ENCODE data around the gene C5.

C5 gene

DNA sequence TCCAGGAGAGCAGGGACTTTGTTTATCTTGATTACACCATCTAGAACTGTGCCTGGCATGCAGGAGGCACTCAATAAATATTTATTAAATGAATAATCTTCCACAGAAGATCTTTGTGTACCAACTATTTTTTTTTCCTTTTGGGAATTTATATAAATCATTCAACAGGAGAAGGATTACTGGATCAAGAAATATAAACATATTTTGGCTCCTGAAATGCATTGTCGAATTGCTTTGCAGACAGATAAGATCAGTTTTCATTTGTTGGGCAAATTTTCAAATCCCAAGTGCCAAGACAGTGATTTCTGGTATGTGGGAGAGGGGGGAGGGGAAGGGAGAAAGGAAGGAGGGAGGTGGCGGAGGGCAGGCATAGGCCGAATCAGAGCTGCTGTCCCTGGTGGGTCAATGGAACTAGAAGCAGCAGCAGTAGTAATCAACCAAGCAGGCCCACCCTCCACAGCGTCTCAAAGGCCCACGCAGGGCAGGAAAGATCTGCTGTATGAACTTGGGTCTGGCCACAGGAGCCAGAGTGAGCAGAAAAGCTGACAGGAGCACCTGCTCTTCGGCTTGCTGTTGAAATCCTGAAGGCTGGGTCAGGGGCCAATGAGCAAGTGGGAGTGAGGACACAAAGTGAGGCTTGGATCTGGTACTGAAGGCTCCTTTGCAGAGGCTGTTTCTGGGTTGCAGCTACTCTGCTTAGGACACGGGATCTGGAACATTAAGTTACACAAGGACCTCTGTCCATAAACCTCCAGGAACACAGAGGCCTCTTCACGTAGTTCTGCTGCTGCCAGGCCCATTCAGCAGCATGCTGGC lies 107.7 kb downstream of the C5 start:
- DNase-seq (ENCODE audit: low read depth in 2 of 2) = no peak

DNA sequence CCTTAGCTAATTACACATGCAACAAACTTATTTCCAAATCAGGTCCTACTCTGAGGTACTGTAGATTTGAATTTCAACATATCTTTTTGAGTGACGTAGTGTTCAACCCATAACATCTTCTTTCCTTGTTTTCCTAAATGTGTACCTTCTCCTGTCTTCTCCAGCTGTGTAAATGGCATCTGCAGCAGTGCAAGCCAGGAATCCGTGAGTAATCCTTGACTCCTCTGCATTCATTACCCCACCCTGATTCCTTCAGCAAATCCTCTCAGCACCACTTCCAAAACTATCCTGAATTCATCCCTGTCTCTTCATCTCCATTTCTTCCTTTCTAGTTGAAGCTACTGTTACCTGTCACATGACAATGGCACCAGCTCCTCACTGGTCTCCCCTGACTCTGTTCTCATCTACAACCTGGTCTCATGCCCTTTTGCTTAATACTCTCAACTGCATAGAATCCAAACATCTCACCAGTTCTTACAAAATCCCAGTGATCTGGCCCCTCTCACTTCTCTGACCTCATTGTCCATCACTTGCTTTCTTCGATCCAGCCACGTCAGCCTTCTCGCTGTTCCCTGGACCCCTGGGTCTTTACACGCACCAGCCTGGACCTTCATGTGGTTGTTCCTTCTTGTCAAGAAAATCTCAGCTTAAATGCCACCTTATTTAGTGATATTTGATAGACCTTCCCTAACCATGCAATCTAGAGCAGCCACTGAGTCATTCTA lies 108.9 kb downstream of the C5 start:
- no peak for DNase-seq (ENCODE audit: low read depth in 2 of 2)

GRCh38 chr9:120940573-120940972 lies 109.5 kb downstream of the C5 start:
- DNase-seq (ENCODE audit: low read depth in 2 of 2) = no peak

DNA sequence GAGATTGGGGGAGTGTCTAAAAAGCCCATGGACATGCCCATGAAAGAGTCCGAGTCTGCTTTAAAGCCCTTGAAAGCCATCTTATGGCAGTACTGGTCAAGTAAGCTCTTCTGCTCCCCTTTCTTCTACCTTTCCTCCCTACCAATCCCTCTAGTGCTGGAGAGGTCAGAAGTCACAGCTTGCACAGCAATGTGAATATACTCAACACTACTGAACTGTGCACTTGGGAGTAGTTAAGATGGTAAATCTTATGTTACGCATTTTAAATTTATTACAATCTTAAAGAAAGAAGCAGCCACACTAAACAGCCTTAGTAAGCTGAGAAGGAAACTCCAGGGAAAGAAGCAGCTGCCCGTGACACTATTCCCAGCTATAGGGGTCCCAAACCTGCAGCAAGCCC lies 111.2 kb downstream of the C5 start:
- no peak for DNase-seq (ENCODE audit: low read depth in 2 of 2)

DNA sequence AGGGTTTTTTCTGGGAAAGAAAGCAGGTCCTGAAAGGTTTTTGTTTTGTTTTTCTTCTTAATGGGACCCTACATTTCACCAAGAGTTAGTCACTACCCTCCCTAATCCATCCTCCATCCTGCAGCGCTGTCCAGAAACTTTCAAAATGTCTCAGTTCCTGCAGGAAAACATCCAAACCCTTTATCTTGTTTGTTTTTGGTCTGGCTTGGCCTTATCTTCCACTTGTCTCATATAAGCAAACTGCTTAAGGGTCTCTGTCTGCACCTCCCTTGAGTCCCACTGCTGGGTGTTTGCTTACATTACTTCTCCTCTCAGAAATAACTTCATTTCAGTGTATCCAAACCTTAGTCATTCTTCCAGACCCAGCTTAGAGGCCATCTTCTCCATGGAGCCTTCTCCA lies 112.5 kb downstream of the C5 start:
- DNase-seq (ENCODE audit: low read depth in 2 of 2) = no peak

- no peak for DNase-seq (ENCODE audit: low read depth in 2 of 2)
These were observed 112.9 kb downstream of the C5 start for GRCh38 chr9:120937127-120937526.

- DNase-seq (ENCODE audit: low read depth in 2 of 2) = no peak
These were observed 113.3 kb downstream of the C5 start for GRCh38 chr9:120936764-120937122.

GRCh38 chr9:120936011-120936763 lies 113.9 kb downstream of the C5 start:
- peak; percentile 88 to 95 for DNase-seq (ENCODE audit: low read depth in 2 of 2)

DNA sequence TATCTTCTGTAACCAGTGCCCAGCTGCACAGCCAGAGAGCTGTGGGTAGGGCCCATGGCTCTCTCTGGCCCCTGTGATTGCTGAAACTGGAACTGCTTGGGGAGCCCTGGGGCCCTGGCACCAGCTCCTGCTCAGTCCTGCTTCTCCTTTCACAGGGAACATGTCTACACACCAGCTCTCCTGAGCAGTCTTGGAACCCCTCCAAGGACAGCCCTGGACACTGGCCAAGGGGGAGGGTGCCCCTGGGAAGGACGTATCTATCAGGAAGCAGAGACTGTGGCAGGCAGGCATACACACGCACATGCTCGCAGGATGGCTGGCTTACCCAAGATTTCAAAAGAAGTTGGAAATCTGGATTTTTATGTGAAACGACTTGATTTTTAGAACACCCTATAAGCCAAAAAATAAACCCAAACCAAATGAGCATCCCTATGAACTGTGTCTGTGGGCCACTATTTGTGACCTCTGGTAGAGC lies 114.7 kb downstream of the C5 start:
- no peak for DNase-seq (ENCODE audit: low read depth in 2 of 2)

GRCh38 chr9:120934281-120934680 lies 115.8 kb downstream of the C5 start:
- DNase-seq (ENCODE audit: low read depth in 2 of 2) = no peak

DNA sequence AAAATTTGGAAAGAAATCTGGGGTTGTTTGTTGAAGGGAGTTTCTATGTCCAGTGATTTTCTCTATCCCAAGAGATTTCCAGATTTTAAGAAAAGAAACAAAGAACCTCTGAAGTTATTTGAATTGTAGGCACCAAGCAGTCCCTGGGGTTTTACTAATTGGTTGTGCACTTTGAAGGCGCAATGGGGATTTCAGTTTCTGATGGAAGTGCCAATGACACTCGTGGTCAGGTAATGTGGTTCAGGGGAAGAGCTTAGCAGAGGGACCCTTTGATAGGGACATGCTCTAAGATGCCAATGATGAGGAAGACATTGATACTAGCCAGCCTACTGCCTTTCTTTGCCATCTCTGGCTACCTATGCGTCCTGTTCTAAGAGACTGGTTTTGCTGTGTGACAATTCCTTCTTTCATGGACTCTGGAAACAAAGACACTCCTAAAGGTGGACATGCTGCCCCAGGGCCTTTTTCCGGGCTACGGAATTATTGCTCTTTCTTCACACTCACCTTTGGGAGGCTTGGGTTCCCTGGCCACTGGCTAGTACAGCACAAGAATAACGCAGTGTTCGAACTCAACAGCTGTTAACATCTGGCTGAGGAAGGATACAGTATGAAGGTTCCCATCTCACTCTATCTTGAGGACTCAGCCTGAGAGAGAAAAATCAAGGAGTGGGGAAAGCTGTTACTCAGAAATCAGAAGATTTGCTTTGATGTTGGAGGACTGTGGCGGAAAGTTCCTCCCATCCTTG lies 116.6 kb downstream of the C5 start:
- no peak for DNase-seq (ENCODE audit: low read depth in 2 of 2)

GRCh38 chr9:120932086-120932823 lies 117.8 kb downstream of the C5 start:
- no peak for DNase-seq (ENCODE audit: low read depth in 2 of 2)

DNA sequence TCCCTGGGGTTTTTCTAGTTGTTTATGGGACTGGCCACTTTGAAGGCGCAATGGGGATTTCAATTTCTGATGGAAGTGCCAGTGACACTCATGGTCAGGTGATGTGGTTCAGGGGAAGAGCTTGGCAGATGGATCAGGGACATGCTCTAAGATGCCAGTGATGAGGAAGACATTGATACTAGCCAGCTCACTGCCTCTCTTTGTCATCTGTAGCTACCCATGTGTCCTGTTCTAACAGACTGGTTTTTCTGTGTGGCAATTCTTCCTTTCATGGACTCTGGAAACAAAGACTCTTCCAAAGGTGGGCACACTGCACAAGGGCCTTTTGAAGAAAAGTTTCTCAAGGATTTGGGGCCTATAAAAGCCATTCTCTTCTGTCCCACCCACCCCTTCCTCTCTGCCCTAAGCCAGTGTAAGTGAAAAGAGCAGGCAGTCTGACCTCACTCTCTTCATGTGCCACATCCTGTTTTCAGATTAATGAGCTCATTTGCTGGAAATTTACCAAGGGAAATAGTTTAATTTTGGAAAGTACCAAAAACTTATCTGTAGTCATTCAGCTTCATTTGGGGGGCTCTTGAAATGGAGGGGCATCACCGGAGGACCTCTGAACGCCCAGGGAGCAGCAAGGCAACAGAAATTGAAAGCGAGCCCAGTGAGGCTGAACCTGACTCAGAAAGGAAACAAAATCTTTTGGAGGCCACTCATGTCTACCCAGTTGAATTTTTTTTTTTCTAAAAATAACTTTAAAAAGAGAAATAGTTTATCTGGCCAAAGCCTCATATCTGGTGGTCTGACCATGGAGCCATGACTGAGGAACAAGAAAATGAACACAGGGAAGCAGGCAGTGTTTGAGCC lies 118.6 kb downstream of the C5 start:
- peak in 1 of 2 donors; percentile 50 for DNase-seq (ENCODE audit: low read depth in 2 of 2)

GRCh38 chr9:120929229-120929791 lies 120.8 kb downstream of the C5 start:
- no peak for DNase-seq (ENCODE audit: low read depth in 2 of 2)

DNA sequence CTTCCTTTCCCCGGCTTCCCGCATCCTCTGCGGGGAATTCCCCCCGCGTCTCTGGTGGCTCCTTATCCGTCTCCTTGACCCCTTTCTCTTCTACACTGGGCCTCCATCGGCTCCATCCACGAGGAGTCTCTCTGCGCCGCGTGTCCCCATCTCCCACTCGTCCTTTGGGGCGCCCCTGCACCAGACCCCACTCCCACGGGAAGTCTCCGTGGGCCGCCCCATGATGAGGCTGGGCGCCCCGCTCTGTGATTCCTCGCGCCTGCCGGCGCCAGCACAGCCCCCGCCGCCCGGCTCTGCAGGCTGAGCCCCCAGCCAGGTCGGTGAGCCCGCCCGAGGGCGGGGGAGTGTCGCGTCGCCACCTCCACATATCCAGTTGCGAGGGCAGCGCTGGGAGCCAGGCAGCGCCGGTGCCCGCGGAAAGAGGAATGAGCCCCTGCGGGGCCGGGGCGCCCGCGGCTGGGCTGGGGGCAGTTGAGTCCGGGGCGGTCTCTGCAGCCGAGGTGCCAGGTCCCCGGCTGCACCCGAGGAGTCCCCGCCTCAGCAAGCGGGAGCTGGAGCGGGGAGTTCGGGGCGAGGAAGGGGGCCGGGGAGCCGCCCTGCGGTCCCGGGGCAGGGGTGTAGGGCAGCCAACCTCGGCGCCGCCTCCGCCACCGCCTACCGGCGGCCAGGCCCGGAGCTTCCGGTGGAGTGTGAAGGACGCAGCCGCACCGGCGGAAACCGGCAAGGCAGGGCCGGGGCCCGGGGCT lies 121.4 kb downstream of the C5 start:
- peak; percentile 42 to 61 for DNase-seq (ENCODE audit: low read depth in 2 of 2)

DNA sequence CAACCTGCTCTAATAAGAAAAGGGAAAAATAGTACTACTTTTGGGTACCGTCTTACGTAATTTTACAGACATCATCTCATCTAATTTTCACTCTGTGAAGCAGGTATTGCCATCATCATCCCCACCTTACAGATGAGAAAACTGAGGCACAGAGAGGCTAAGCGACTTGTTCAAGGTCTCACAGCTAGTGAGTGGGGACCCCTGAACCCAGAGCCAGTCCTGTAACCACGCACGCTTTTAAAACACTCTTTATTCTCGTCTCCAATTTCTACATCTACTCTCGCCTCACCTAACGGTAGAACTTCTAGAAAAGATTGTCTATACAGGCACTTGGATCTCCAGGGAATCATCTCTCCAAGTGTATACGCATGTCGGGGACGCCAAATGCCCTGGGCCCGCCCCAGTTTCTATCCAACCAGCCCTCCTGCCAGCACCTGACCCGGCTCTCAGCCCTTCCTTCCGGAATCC lies 122.0 kb downstream of the C5 start:
- no peak for DNase-seq (ENCODE audit: low read depth in 2 of 2)

DNA sequence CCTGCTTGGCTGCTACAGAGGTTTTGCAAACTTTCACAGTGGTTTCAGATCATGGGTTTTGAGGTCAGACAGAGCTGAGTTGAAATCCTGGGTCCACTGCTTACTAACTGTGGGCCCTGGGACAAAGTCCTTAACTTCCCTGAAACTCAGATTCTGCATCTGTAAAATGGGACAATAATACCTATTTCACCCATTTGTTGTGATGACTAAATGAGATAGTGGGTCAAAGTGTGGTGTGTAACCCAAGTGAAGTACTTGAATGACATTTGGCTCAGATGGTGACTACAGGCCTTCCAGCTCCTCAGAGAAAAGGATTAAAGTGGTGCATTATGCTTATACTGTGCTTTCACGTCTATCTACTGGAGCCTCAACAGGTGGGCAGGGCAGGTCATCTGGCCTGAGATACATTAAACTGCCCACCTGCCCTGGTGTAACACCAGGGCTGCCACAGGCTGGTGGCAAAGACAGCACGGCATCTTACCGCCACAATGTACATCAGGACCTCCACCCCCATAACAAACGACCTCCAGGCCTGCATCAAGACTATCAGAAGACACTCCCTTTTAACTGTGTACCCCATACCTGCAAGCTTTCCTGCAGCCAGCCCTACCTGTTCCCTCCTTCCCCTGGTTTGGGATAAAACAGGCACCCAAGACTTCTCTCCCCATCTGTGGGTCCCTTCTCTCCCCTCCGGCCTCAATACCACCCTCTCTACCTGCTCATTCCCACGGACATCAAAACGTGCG lies 122.6 kb downstream of the C5 start:
- no peak for DNase-seq (ENCODE audit: low read depth in 2 of 2)

- DNase-seq (ENCODE audit: low read depth in 2 of 2) = no peak
These were observed 123.6 kb downstream of the C5 start, which contains the start of gene TRAF1 for GRCh38 chr9:120926397-120926928. TRAF1 (minus strand) TSS chr9:120926796; CDS start chr9:120926075, 721 bp downstream.
